ENCODE data around the gene DCDC2. TPM values are rescaled to one million over a fixed set of nuclear protein-coding genes. Genes with fewer than 3 reads are reported as not detected.
"Not testable (repeated sequence)": the region's sequence is repeated elsewhere in the genome, so short reads cannot be mapped to it uniquely, and the experiment has no call there.

The DCDC2 gene
- total RNA-seq, 1 donor from 2014 or later = 0.13 TPM

GRCh38 chr6:24401458-24401857 is 43.6 kb upstream of the DCDC2 start:
- DNase-seq (ENCODE audit: low spot score) = no peak
- H3K4me1 Mint-ChIP-seq (ENCODE audit: unreplicated experiment) = peaks cover 28% of the 10 kb centered on the region
- H3K27ac Mint-ChIP-seq (ENCODE audit: unreplicated experiment) = no peak overlapping the region
- H3K9me3 Mint-ChIP-seq (ENCODE audit: unreplicated experiment) = no peaks in the 10 kb centered on the region
- H3K36me3 Mint-ChIP-seq (ENCODE audit: low read depth, unreplicated experiment) = peaks cover 9% of the 10 kb centered on the region
- H3K27me3 Mint-ChIP-seq (ENCODE audit: unreplicated experiment) = no peaks in the 10 kb centered on the region
- no peak overlapping the region for H3K4me3 Mint-ChIP-seq (ENCODE audit: unreplicated experiment)
- no peak for TF ChIP-seq CTCF (IDR thresholded peaks at IDR 0.05; ENCODE audit: unreplicated experiment)

- H3K4me1 Mint-ChIP-seq (ENCODE audit: unreplicated experiment) = peaks cover 28% of the 10 kb centered on the region
- H3K36me3 Mint-ChIP-seq (ENCODE audit: low read depth, unreplicated experiment); DNase-seq (ENCODE audit: low spot score); H3K27me3 Mint-ChIP-seq (ENCODE audit: unreplicated experiment); H3K9me3 Mint-ChIP-seq (ENCODE audit: unreplicated experiment): not testable (repeated sequence)
- H3K27ac Mint-ChIP-seq (ENCODE audit: unreplicated experiment) = peak overlapping the region; percentile 74
- peak overlapping the region; percentile 62 for H3K4me3 Mint-ChIP-seq (ENCODE audit: unreplicated experiment)
Measured at GRCh38 chr6:24400045-24401039, 42.5 kb upstream of the DCDC2 start.

GRCh38 chr6:24397631-24398030 is 39.8 kb upstream of the DCDC2 start:
- H3K27ac Mint-ChIP-seq (ENCODE audit: unreplicated experiment) = no peak overlapping the region
- H3K27me3 Mint-ChIP-seq (ENCODE audit: unreplicated experiment) = peaks cover 1% of the 10 kb centered on the region
- H3K9me3 Mint-ChIP-seq (ENCODE audit: unreplicated experiment) = no peaks in the 10 kb centered on the region
- no peaks in the 10 kb centered on the region for H3K36me3 Mint-ChIP-seq (ENCODE audit: low read depth, unreplicated experiment)
- DNase-seq (ENCODE audit: low spot score) = no peak
- TF ChIP-seq CTCF (IDR thresholded peaks at IDR 0.05; ENCODE audit: unreplicated experiment) = no peak
- H3K4me1 Mint-ChIP-seq (ENCODE audit: unreplicated experiment) = peaks cover 18% of the 10 kb centered on the region
- no peak overlapping the region for H3K4me3 Mint-ChIP-seq (ENCODE audit: unreplicated experiment)

GRCh38 chr6:24396824-24397223 is 39.0 kb upstream of the DCDC2 start:
- H3K4me3 Mint-ChIP-seq (ENCODE audit: unreplicated experiment) = no peak overlapping the region

GRCh38 chr6:24394780-24395437 is 37.0 kb upstream of the DCDC2 start:
- H3K4me1 Mint-ChIP-seq (ENCODE audit: unreplicated experiment) = peaks cover 7% of the 10 kb centered on the region
- H3K4me3 Mint-ChIP-seq (ENCODE audit: unreplicated experiment) = no peak overlapping the region
- no peaks in the 10 kb centered on the region for H3K9me3 Mint-ChIP-seq (ENCODE audit: unreplicated experiment)
- no peaks in the 10 kb centered on the region for H3K36me3 Mint-ChIP-seq (ENCODE audit: low read depth, unreplicated experiment)
- H3K27me3 Mint-ChIP-seq (ENCODE audit: unreplicated experiment) = peaks cover 1% of the 10 kb centered on the region
- DNase-seq (ENCODE audit: low spot score) = no peak
- H3K27ac Mint-ChIP-seq (ENCODE audit: unreplicated experiment) = no peak overlapping the region
- TF ChIP-seq CTCF (IDR thresholded peaks at IDR 0.05; ENCODE audit: unreplicated experiment) = no peak

More at GRCh38 chr6:24396824-24397223, 39.0 kb upstream of the DCDC2 start:
- no peaks in the 10 kb centered on the region for H3K9me3 Mint-ChIP-seq (ENCODE audit: unreplicated experiment)
- TF ChIP-seq CTCF (IDR thresholded peaks at IDR 0.05; ENCODE audit: unreplicated experiment) = no peak
- DNase-seq (ENCODE audit: low spot score) = no peak
- no peaks in the 10 kb centered on the region for H3K36me3 Mint-ChIP-seq (ENCODE audit: low read depth, unreplicated experiment)
- H3K27me3 Mint-ChIP-seq (ENCODE audit: unreplicated experiment) = peaks cover 1% of the 10 kb centered on the region
- H3K27ac Mint-ChIP-seq (ENCODE audit: unreplicated experiment) = no peak overlapping the region
- peaks cover 18% of the 10 kb centered on the region for H3K4me1 Mint-ChIP-seq (ENCODE audit: unreplicated experiment)
